GM18909 (cell line): ENCODE data around the gene SH3D19.
"Not testable (repeated sequence)": the region's sequence is repeated elsewhere in the genome, so short reads cannot be mapped to it uniquely, and the experiment has no call there.

Experiments
- ATAC-seq: cut with Tn5 transposase; IDR thresholded peaks from one replicate; pipeline ENCODE4 v1.9.1; 2021; ENCODE audit warnings: mild to moderate bottlenecking; ENCODE audit not compliant: unreplicated experiment, poor library complexity

SH3D19 gene

DNA sequence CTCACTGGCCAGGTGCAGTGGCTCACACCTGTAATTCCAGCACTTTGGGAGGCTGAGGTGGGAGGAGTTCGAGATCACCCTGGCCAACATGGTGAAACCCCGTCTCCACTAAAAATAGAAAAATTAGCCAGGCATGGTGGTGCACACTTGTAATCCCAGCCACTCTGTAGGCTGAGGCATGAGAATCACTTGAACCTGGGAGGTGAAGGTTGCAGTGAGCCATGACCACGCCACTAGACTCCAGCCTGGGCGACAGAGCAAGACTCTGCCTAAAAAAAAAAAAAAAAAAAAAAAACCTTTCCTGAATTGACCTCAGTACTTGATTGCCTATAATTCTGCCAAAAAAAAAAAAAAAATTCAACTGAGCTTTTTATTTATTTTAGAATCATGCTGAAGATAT, 3.2 kb downstream of the SH3D19 start:
- ATAC-seq: not testable (repeated sequence)

DNA sequence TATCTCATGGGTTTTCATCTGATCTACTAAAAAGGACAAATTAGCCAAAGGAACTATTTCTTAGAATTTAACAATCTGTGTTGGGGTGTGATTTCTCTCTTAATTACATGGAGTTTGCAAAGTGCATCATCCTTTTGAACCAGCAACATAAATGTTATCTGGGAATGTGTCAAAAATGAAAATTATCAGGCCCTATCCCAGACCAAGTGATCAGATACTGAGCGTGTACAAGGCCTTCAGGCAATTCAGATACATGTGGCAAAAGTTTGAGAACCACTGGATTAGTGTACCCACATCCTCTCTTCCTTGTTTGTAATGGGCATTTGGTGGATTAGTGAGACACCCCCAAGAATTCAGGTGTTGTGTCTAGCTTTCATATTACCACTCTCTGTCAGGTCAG, 3.8 kb downstream of the SH3D19 start:
- ATAC-seq: no peak

DNA sequence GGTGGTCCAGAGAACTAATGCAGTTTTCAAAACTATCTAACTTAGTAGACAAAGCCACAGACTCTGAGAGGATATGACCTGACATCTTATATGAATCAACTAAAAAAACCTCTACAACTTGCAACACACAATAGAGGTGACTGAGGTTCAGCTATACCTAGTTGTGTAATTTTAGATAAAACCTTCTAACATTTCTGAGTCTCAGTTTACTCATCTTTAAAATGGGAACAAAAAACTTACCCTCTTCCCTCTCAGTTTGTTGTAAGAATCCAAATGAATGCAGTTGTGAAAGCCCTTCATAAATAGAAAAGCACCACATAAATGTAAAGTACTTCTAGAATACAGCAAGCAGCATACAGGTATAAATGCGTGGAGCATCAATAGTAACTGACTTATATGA, 5.9 kb downstream of the SH3D19 start:
- ATAC-seq: no peak

DNA sequence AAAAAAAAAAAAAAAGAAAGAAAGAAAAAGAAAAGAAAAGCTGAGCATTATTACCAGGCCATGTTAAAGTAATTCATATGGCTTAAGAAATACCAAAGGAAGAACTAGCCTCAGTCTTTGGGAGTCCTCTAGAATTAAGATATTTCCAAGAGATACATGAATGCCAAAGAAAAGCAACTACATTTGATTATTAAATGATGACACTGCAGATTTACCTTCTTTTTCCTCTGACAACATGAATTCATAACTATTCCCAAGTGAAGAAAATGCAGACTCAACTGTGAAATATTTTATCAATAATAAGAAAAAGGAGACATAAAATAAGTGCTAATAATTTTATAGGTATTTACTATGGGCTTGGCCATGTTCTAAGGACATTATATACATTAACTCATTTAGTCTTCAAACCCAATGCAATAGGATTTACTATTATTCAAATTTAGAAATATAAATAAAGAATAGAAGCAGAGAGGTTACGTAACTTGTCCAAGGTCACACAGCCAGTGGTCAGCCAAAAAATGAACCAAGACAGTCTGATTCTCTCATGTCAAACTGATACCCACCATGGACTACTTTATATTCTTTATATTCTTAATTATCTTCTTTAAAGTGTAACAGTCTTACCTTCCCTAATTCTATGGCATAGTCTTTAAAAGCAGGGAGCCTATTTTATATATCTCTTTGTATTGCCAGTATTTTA, 6.9 kb downstream of the SH3D19 start:
- no peak for ATAC-seq

DNA sequence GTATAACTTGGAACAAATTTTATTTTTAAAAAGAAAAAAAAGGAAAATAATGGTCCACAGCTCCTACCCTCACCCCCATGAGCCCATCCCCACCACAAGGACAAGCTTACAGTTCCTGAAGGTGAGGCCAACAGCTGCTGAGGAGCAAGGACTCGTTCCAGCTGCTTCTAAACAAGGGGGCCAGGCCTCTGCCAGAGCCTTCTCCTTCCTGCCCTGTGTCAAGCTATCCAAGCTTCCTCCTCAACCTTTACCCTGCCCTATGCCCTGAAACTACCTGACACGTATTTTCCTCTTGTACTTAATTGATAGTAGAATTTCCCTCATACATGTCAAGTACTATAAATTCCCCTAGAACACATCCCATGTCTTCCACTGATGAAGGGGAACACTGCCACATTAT, 8.8 kb downstream of the SH3D19 start:
- ATAC-seq: no peak

DNA sequence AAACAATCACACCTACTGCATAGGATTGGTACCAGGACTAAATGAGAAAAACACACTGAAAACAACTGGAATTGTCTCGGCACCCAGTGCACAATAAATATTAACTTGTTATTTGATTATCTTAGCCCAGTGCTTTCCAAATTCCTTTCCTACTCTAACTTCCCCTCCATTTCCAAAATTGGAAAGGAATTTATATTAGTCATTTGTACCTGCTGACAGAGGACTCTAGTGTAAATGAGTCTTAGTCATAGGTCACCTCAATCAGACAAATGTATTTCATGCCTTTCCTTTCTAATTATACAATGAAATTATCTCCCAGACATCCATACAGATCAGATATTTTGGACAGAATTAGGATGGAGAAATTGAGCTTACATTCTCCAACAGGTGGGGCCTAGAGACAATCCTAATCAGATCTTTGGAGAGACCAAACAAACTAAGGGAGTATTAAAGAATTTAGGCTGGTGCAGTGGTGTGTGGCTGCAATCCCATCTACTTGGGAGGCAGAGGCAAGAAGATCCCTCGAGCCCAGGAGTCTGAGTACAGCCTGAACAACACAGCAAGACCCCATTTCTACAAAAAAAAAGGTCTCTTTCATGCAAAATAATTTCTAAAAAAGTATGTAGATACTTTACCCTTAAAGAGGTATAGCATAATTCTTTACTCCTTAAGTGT, 10.1 kb downstream of the SH3D19 start:
- ATAC-seq: no peak

DNA sequence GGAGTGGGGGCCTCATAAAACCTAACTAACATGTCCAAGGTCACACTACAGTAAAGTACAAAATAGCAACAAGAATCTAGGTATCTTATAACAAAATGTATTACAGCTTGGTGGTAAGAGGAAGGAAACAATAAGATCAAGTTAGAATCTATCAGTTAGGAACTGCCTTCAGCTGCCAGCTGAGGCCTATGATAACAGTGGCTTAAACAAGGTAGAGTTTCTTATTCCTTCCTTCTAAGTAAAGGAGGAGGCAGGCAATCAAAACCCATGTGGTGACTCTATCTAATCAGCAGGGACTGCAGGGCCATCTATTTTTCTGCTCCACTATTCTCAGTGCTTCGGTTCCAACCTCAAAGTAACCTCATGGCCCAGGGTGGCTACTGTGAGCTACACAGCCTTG, 10.9 kb downstream of the SH3D19 start:
- no peak for ATAC-seq

DNA sequence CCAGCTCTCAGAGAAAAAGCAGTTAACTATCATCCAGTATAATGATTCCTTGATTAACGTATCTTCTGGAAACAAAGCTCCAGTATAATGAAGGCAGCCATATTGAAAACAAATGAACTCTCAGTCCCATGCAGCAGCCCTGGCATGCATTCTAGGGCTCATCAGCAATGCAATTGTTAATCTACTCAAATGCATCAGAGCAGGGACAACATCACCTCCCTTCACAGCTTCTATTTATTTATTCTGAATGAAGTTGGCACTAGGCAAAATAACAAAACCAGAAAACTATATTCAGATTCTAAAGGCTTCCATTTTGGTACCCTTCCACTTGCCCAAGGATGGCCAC, 11.4 kb downstream of the SH3D19 start:
- no peak for ATAC-seq

DNA sequence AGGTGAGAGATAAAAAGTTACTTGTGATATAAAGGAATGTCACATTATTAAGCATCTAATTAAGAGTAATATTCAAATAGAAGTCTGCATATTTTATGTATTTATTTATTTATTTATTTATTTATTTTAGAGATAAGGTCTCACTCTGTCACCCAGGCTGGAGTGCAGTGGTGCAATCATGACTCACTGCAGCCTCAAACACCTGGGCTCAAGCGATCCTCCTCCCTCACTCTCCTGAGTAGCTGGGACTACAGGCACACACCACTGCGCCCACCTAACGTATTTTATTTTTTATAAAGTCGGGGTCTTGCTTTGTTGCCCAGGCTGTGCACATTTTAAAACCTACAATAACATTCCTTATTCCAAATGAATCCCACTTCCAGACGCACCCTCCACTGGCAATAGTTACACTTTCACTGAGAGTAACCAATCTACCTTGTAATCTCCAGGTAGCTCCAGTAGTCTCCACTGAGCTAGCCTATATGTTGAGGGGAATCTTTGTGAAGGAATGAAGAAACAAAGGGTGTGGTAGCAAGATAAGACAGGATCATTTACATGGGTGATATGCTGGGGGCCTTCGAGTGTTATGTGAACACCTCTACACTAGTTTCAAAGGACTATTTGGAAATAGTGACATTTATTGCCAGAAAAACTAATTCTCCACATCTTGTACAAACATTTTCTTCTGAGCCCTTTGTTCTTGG, 11.9 kb downstream of the SH3D19 start:
- no peak for ATAC-seq

DNA sequence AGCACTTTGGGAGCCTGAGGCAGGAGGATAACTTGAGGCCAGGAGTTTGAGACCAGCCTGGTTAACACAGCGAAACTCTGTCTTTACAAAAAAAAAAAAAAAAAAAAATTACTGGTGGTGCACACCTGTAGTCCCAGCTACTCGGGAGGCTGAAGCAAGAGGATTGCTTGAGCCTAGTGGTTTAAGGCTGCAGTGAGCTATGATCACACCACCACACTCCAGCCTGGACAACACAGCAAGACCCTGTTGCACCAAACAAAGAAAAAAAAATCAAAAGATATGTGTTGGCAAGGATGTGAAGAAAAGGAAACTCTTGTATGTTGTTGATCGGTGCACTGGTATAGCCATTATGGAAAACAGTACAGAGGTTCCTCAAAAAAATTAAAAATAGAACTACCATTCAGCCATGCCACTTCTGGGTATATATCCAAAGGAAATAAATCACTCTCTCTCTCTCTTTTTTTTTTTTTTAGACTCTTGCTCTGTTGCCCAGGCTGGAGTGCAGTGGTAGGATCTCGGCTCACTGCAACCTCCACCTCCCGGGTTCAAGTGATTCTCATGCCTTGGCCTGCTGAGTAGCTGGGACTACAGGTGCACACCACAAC, 15.2 kb downstream of the SH3D19 start:
- ATAC-seq: no peak

DNA sequence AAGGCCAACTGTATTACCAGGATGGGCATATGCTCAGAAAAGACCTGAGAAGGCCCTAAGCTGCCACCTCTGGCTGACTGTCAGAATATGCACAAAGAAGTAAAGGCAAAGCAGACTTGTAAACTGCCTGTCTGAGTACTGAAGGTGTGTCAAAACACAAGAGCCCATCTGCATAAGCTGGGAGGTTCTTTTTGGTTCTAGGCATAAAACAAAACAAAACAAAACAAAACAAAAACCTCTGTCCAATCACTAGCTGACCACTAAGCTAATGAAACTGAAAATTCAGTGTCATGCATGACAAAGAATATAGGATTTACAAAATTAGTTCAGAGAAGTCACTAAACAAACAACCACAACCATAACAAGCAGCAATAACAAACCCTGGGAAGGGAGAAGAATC, 20.6 kb downstream of the SH3D19 start:
- ATAC-seq: no peak

DNA sequence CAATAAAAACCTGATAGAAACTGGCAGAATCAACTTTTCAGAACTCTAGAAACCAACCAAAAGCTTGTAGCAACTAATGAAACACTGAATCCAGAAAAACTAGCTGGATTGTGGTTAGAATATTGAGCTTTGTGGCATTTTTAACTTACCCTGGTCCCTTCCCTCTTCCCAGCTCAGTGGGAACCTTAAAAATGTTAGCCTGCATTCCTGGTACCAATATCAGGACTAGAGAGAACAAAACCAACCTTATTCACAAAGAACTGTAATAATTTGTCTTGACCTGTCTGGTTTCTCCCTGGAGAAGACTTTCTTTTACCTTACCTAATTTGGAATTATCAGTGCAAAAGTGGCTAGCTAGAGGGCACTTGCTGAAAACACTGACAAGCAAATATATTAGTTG, 21.2 kb downstream of the SH3D19 start:
- no peak for ATAC-seq

DNA sequence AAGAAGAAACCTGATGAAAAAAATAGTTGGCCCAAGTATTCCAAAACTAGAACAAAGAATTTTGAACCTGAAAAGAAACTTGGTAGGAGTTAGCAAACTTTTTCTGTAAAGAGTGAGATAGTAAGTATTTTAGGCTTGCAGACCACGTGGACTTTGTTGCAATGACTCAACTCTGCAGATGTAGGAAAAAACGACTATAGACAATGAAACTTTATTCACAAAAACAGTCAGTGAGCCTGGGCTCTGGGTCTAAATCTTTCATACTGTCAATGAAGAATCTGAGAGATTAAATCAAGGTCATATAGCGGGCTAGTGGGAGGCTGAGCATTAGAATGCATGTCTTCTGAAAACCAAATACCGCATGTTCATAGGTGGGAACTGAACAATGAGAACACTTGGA, 23.0 kb downstream of the SH3D19 start:
- no peak for ATAC-seq

DNA sequence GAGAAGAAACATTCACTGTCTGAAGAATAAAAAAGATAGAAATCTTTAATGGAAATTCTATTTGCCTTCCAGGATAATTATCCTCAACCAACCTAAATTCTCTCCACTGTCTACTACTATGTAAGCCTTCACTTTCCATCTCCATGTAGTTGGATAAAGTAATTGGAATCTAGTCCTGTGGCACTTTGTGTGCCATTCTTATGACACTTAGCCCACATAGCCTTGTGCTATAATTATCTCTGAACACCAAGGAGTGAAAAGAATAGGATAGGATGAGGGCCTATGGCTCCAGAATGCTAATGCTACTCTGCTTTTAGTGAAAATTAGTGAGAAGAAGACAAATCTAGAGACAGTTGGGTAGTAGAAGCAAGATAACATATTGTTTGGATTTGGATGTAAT, 28.2 kb downstream of the SH3D19 start:
- no peak for ATAC-seq

DNA sequence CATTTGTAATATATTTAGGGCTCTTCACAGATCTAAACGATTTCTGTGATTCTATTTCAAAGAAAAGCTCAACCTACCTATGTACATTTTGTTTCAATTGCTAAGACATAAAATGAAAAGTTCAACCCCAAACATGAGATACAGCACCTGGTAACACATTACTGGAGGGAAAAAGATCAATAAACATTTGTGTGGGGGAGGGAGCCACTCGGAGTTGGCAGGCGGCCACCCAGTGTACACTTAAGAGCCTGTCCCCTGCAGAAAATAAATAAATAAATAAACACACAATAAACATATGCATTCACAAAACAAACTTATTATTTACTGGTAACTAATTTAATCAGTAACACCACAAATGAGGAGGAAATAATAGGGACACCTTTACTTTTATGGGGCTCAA, 29.2 kb downstream of the SH3D19 start:
- ATAC-seq: no peak

DNA sequence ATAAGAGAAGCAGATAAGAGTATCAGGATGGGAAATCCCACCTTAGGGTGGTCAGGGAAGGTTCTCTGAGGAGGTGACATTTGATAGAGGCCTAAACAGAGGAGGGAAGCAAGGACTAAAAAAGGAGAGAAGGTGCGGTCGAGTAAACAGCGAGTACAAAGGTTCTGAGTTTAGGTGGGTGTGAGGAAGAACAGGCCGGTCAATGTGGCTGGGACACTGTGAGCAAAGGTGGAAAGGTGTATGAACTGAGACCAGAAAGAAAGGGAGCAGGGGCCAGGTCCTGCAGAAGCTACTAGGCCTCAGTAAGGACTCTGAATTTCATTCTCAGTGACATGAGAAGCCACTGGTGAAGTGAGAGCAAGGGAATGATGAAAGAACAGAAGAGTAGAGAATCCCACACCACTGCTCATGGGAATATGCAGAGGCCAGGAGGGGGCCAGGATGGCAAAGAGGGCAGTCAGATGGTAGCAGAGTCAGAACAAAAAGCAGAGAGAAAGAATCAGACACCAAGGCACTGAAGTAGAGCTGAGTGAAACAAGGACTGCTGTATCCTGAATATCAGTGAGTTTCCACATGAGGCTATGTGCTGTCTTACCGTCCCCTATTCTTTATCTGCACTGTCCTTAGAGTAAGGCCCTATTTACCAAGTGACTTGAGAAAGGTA, 30.4 kb downstream of the SH3D19 start:
- no peak for ATAC-seq

DNA sequence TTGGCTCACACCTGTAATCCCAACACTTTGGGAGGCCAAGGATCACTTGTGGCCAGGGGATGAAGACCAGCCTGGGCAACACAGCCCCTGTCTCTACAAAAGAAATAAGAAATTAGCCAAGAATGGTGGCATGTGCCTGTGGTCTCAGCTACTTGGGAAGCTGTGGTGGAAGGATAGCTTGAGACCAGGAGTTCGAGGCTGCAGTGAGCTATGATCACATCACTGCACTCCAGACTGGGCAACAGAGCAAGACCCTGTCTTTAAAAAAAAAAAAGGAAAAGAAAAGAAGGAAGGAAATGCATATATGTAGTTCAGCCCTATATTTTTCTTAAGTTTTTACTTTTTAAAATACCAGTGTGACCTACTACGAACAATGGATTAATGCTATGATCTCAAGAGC, 33.4 kb downstream of the SH3D19 start:
- ATAC-seq: no peak

DNA sequence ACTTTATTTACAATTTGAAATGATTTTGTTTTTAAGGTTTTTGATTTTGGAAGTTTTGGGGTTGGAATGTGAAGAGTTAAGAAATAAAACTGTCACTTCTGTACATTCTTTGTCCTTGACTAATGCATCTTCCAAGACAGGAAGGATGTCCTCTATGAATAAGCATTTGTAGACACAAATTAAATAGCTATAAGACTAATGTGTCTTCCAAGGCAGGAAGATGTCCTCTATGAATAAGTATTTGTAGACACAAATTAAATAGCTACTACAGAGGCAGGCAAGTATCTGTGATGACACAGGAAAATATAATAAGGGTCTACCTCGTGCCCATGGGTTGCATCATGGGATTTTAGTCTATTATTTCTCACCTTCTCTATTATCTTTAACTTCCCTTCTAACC, 33.9 kb downstream of the SH3D19 start:
- ATAC-seq: no peak

DNA sequence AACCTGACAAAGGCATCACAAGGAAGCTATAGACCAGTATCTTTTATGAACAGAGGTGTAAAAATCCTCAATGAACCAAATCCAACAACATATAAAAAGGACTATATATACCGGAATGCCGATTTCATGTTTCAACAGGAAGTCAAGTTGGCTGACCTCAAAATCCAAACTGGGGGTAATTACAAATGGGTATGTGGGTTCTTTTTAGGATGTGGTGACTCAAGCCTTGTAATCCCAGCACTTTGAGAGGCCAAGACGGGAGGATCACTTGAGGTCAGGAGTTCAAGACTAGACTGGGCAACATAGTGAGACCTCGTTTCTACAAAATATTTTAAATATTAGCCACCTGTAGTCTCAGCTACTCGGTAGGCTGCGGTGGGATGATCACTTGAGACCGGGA, 38.0 kb downstream of the SH3D19 start:
- no peak for ATAC-seq

DNA sequence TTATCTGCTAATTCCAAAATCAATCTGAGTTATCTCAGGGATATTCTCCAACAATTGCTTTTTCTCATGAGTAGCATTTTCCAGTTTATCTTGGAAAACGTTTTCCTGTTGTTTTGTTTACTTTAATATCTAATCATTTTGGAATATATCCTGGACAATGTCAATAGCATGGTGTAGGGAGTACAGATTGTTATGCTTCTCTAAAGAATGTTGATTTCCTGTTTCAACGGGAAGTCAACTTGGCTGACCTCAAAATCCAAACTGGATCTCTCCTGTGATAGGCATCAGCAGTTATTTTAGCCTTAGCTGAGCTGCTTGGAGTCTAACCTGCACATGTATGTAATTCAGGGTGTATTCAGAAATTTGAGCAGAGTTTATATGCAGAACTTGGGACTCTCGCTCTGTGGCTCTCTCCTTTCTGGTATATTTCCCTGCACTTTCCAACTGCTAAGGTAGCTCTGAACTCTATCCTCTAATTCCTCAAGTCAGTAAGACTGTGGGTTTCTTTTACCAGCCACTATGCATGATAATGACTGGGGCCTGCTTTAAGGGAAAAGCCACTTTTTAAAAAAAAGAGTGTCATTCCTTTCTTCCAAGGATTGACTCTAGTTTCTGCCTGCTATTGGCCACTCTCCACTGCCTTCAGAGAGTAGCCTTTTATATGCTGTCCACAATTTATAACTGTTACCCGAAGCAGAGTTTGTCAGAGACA, 40.7 kb downstream of the SH3D19 start:
- ATAC-seq: no peak
